Ureter (tissue), 1 donor: ENCODE data around the gene NME9. TPM values are rescaled to one million over a fixed set of nuclear protein-coding genes. Genes with fewer than 3 reads are reported as not detected.

ENCODE experiments used
- DNase-seq: peaks from one replicate; pipeline ENCODE4 v3.0.0-alpha.2; 2020; ENCODE audit warnings: low spot score
- total RNA-seq: library from RNA; stranded (reverse); gene quantifications from one replicate; pipeline ENCODE4 v1.2.4, GENCODE V29; 2023
- donor health status: DM: yes; HTN: yes; CAD: no.

The NME9 gene
- total RNA-seq, 1 donor from 2014 or later, result 0.49 TPM

GRCh38 chr3:138334608-138335007, 5.0 kb upstream of the NME9 start:
- DNase-seq, result no peak

GRCh38 chr3:138332472-138333073, 2.9 kb upstream of the NME9 start:
- no peak for DNase-seq

- DNase-seq, result no peak
These were observed 1.7 kb upstream of the NME9 start for GRCh38 chr3:138331143-138331894.

- no peak for DNase-seq
These were observed 288 bp upstream of the NME9 start for GRCh38 chr3:138329984-138330293.

- DNase-seq, result no peak
These were observed 1.3 kb downstream of the NME9 start for GRCh38 chr3:138328341-138328740.

GRCh38 chr3:138327831-138328230, 1.8 kb downstream of the NME9 start:
- no peak for DNase-seq

GRCh38 chr3:138326866-138327595, 2.6 kb downstream of the NME9 start:
- DNase-seq, result no peak

GRCh38 chr3:138325990-138326389, 3.7 kb downstream of the NME9 start:
- no peak for DNase-seq

GRCh38 chr3:138323971-138324370, 5.7 kb downstream of the NME9 start:
- no peak for DNase-seq

GRCh38 chr3:138317687-138318086, 12.0 kb downstream of the NME9 start:
- DNase-seq, result no peak

GRCh38 chr3:138314751-138315150, 14.9 kb downstream of the NME9 start:
- no peak for DNase-seq

- DNase-seq, result no peak
These were observed 19.2 kb downstream of the NME9 start for GRCh38 chr3:138310494-138310893.

- DNase-seq, result no peak
These were observed 20.9 kb downstream of the NME9 start for GRCh38 chr3:138308783-138309182.

GRCh38 chr3:138307899-138308298, 21.8 kb downstream of the NME9 start:
- no peak for DNase-seq

- DNase-seq, result no peak
These were observed 26.2 kb downstream of the NME9 start for GRCh38 chr3:138303474-138303873.

GRCh38 chr3:138300647-138301046, 29.0 kb downstream of the NME9 start:
- DNase-seq, result no peak

GRCh38 chr3:138297876-138298275, 31.8 kb downstream of the NME9 start:
- DNase-seq, result no peak

- no peak for DNase-seq
These were observed 32.5 kb downstream of the NME9 start for GRCh38 chr3:138297059-138297607.

GRCh38 chr3:138296639-138297038, 33.0 kb downstream of the NME9 start:
- no peak for DNase-seq

- no peak for DNase-seq
These were observed 40.0 kb downstream of the NME9 start for GRCh38 chr3:138289701-138290100.

GRCh38 chr3:138289260-138289659, 40.4 kb downstream of the NME9 start:
- no peak for DNase-seq

- DNase-seq, result no peak
These were observed 44.6 kb downstream of the NME9 start for GRCh38 chr3:138284957-138285477.

GRCh38 chr3:138284079-138284478, 45.6 kb downstream of the NME9 start:
- no peak for DNase-seq
